H7 (cell line): ENCODE data around the gene KCNG1. TPM values are rescaled to one million over a fixed set of nuclear protein-coding genes. Genes with fewer than 3 reads are reported as not detected.

Source experiments
- DNase-seq: peaks from one replicate; pipeline ENCODE4 v3.0.0; 2012
- H3K27me3 ChIP-seq: 2 replicates; pipeline ENCODE4 v1.6.0; 2011; ENCODE audit warnings: mild to moderate bottlenecking, low read length; ENCODE audit not compliant: control insufficient read depth, insufficient read depth
- H3K36me3 ChIP-seq: replicated peaks from 2 replicates; pipeline ENCODE4 v1.5.1; 2011; ENCODE audit warnings: low read length; ENCODE audit not compliant: control insufficient read depth, insufficient read depth
- H3K4me3 ChIP-seq: 2 replicates; pipeline ENCODE4 v1.5.1; 2011; ENCODE audit warnings: low read depth, mild to moderate bottlenecking, control low read depth, low read length, moderate library complexity; ENCODE audit not compliant: insufficient read depth
- total RNA-seq: library from RNA; depleted of rRNA; stranded (reverse); fragments of >200 nt; shearing (Covaris generic); gene quantifications from 2 replicates; pipeline ENCODE4 v1.2.3, GENCODE V29; 2014

The KCNG1 gene
- total RNA-seq, 1 experiment from 2014 or later = 174 TPM

- H3K27me3 ChIP-seq = no peaks in the 10 kb centered on the region
- H3K4me3 ChIP-seq = no peak overlapping the region
- H3K36me3 ChIP-seq = no peaks in the 10 kb centered on the region
- no peak for DNase-seq
These were observed 10.6 kb downstream of the KCNG1 start for GRCh38 chr20:51012357-51012756.

- Histone ChIP-seq H3K27me3 (no peaks in the 10 kb centered on the region), H3K4me3 (no peak overlapping the region), H3K36me3 (no peaks in the 10 kb centered on the region)
- DNase-seq = no peak
These were observed 11.4 kb downstream of the KCNG1 start for GRCh38 chr20:51011479-51011878.

GRCh38 chr20:51010932-51011331, 12.0 kb downstream of the KCNG1 start:
- Histone ChIP-seq H3K36me3 (no peaks in the 10 kb centered on the region), H3K27me3 (no peaks in the 10 kb centered on the region), H3K4me3 (no peak overlapping the region)
- DNase-seq = no peak

GRCh38 chr20:51010043-51010365, 12.9 kb downstream of the KCNG1 start:
- no peak for DNase-seq
- no peaks in the 10 kb centered on the region for H3K36me3 ChIP-seq
- no peaks in the 10 kb centered on the region for H3K27me3 ChIP-seq
- no peak overlapping the region for H3K4me3 ChIP-seq

- Histone ChIP-seq H3K36me3 (no peaks in the 10 kb centered on the region), H3K27me3 (no peaks in the 10 kb centered on the region), H3K4me3 (no peak overlapping the region)
These were observed 13.4 kb downstream of the KCNG1 start for GRCh38 chr20:51009303-51010042.

GRCh38 chr20:51008718-51009117, 14.2 kb downstream of the KCNG1 start:
- no peak overlapping the region for H3K4me3 ChIP-seq
- H3K36me3 ChIP-seq = no peaks in the 10 kb centered on the region
- DNase-seq = no peak
- no peaks in the 10 kb centered on the region for H3K27me3 ChIP-seq

More at GRCh38 chr20:51009303-51010042, 13.4 kb downstream of the KCNG1 start:
- DNase-seq = no peak

- no peak for DNase-seq
These were observed 17.7 kb downstream of the KCNG1 start for GRCh38 chr20:51005214-51005613.

GRCh38 chr20:51004781-51005180, 18.1 kb downstream of the KCNG1 start:
- H3K36me3 ChIP-seq = no peaks in the 10 kb centered on the region

More at GRCh38 chr20:51005214-51005613, 17.7 kb downstream of the KCNG1 start:
- H3K36me3 ChIP-seq = no peaks in the 10 kb centered on the region
- no peaks in the 10 kb centered on the region for H3K27me3 ChIP-seq
- H3K4me3 ChIP-seq = no peak overlapping the region

GRCh38 chr20:51004305-51004727, 18.6 kb downstream of the KCNG1 start:
- no peaks in the 10 kb centered on the region for H3K27me3 ChIP-seq
- H3K4me3 ChIP-seq = no peak overlapping the region
- DNase-seq = peak; percentile 62
- H3K36me3 ChIP-seq = no peaks in the 10 kb centered on the region

More at GRCh38 chr20:51004781-51005180, 18.1 kb downstream of the KCNG1 start:
- no peak for DNase-seq
- H3K4me3 ChIP-seq = no peak overlapping the region
- H3K27me3 ChIP-seq = no peaks in the 10 kb centered on the region

GRCh38 chr20:51003753-51004152, 19.2 kb downstream of the KCNG1 start:
- H3K4me3 ChIP-seq = no peak overlapping the region
- no peaks in the 10 kb centered on the region for H3K36me3 ChIP-seq
- H3K27me3 ChIP-seq = no peaks in the 10 kb centered on the region
- DNase-seq = no peak

GRCh38 chr20:51002633-51003032, 20.3 kb downstream of the KCNG1 start:
- H3K4me3 ChIP-seq = no peak overlapping the region
- H3K27me3 ChIP-seq = no peaks in the 10 kb centered on the region
- no peaks in the 10 kb centered on the region for H3K36me3 ChIP-seq
- no peak for DNase-seq

- no peak for DNase-seq
- Histone ChIP-seq H3K27me3 (no peaks in the 10 kb centered on the region), H3K4me3 (no peak overlapping the region), H3K36me3 (no peaks in the 10 kb centered on the region)
These were observed 21.3 kb downstream of the KCNG1 start for GRCh38 chr20:51001430-51002265.

- no peak for DNase-seq
- H3K36me3 ChIP-seq = no peaks in the 10 kb centered on the region
- no peaks in the 10 kb centered on the region for H3K27me3 ChIP-seq
- H3K4me3 ChIP-seq = no peak overlapping the region
These were observed 23.6 kb downstream of the KCNG1 start for GRCh38 chr20:50999355-50999754.

- Histone ChIP-seq H3K27me3 (no peaks in the 10 kb centered on the region), H3K36me3 (no peaks in the 10 kb centered on the region), H3K4me3 (no peak overlapping the region)
- no peak for DNase-seq
These were observed 25.7 kb downstream of the KCNG1 start for GRCh38 chr20:50996901-50997865.
